SU-DHL-6 (cell line): ENCODE data around the gene HNRNPL.

Experiments used
- H2AFZ ChIP-seq: fragments of 200-600 bp; sonication (generic); 2 replicates; pipeline ENCODE4 v1.6.1; 2014; ENCODE audit warnings: low read depth, mild to moderate bottlenecking, moderate library complexity, mixed read lengths, antibody characterized with exemption, low read length; ENCODE audit not compliant: severe bottlenecking
- H3F3A ChIP-seq: fragments of 200-600 bp; shearing (Covaris generic); 2 replicates; pipeline ENCODE4 v1.6.0; 2016; ENCODE audit warnings: antibody characterized with exemption, mild to moderate bottlenecking; ENCODE audit not compliant: insufficient read depth
- H3K27ac ChIP-seq: fragments of 200-600 bp; sonication (generic); 2 replicates; pipeline ENCODE4 v1.5.1; 2016; ENCODE audit warnings: low read depth, mild to moderate bottlenecking, low read length, moderate library complexity, mixed read lengths
- H3K27me3 ChIP-seq: fragments of 200-600 bp; sonication (generic), shearing (Covaris generic); 2 replicates; pipeline ENCODE4 v1.6.0; 2014; ENCODE audit warnings: mild to moderate bottlenecking, low read length
- H3K36me3 ChIP-seq: fragments of 200-600 bp; sonication (generic); 2 replicates; pipeline ENCODE4 v1.6.1; 2014; ENCODE audit warnings: mild to moderate bottlenecking, low read length, mixed read lengths
- H3K4me2 ChIP-seq: fragments of 300-600, 200-600 bp; shearing (Covaris generic), sonication (generic); 2 replicates; pipeline ENCODE4 v1.6.0; 2014; ENCODE audit warnings: low read length, low read depth, mild to moderate bottlenecking; ENCODE audit not compliant: poor library complexity, severe bottlenecking
- H3K4me3 ChIP-seq: fragments of 200-600 bp; sonication (generic); 2 replicates; pipeline ENCODE4 v1.5.1; 2014; ENCODE audit warnings: antibody characterized with exemption, low read length, mild to moderate bottlenecking, mixed read lengths; ENCODE audit not compliant: insufficient read depth, poor library complexity, severe bottlenecking
- H3K79me2 ChIP-seq: fragments of 200-600 bp; sonication (generic); 2 replicates; pipeline ENCODE4 v1.6.1; 2014; ENCODE audit warnings: mild to moderate bottlenecking, low read length, moderate library complexity; ENCODE audit not compliant: insufficient read depth
- H3K9ac ChIP-seq: fragments of 200-600 bp; sonication (generic); 2 replicates; pipeline ENCODE4 v1.7.0; 2014; ENCODE audit warnings: mild to moderate bottlenecking, low read length
- H3K9me2 ChIP-seq: fragments of 200-600 bp; sonication (generic); replicated peaks from 2 replicates; pipeline ENCODE4 v1.6.1; 2014; ENCODE audit warnings: low read length; ENCODE audit not compliant: insufficient read depth
- H3K9me3 ChIP-seq: fragments of 200-600 bp; sonication (generic); 2 replicates; pipeline ENCODE4 v1.6.1; 2014; ENCODE audit warnings: low read length, mixed read lengths; ENCODE audit not compliant: insufficient read depth
- H4K20me1 ChIP-seq: fragments of 200-600 bp; sonication (generic); 2 replicates; pipeline ENCODE4 v1.6.1; 2014; ENCODE audit warnings: low read depth, mild to moderate bottlenecking, antibody characterized with exemption, low read length, moderate library complexity, mixed read lengths
- EZH2phosphoT487 ChIP-seq: fragments of 200-600 bp; sonication (generic), shearing (Covaris generic); conservative IDR thresholded peaks from 2 replicates; pipeline ENCODE4 v1.6.1; 2018; ENCODE audit warnings: mild to moderate bottlenecking, antibody characterized with exemption, low read length, moderate library complexity, mixed read lengths
- TF ChIP-seq, protein P1 (sequence below): fragments of 200-600 bp; sonication (generic); IDR thresholded peaks from one replicate; pipeline ENCODE4 v1.5.1; 2017; ENCODE audit warnings: antibody characterized with exemption, mild to moderate bottlenecking, low read length, moderate library complexity; ENCODE audit not compliant: insufficient read depth, poor library complexity, severe bottlenecking

HNRNPL gene

DNA sequence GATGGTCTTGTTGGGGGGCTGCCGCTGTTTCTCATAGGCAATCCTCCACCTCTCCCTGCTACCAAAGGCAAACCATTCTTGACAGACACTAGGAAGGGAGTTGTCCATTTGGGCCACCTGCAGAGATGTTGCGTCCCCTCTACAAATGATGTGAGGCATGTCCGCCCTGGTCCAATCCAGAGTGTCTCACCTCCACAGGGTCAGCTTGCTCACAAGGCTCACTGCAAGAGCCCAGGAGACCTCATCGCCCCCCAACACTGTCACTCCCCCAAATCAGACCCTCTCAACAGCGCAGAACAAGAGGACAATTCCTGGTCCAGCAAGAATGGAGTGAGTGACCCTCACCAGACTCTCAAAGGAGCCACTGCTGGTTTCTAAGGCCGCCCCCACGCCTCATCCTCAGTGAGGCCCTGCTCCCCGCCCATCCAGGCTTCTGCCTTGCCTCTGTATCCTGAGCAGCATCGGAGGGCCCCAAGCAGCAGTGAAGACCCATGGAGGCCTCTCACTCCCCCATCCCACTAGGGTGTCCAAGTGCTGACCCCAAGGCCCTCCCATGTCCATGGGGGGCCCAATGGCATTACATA is 6.5 kb downstream of the HNRNPL start:
- no peak overlapping the region for H3K27ac ChIP-seq
- H3F3A ChIP-seq, result peaks cover 31% of the 10 kb centered on the region
- no peaks in the 10 kb centered on the region for H3K9me2 ChIP-seq
- TF ChIP-seq EZH2phosphoT487, result no peak
- TF ChIP-seq, protein P1, sequence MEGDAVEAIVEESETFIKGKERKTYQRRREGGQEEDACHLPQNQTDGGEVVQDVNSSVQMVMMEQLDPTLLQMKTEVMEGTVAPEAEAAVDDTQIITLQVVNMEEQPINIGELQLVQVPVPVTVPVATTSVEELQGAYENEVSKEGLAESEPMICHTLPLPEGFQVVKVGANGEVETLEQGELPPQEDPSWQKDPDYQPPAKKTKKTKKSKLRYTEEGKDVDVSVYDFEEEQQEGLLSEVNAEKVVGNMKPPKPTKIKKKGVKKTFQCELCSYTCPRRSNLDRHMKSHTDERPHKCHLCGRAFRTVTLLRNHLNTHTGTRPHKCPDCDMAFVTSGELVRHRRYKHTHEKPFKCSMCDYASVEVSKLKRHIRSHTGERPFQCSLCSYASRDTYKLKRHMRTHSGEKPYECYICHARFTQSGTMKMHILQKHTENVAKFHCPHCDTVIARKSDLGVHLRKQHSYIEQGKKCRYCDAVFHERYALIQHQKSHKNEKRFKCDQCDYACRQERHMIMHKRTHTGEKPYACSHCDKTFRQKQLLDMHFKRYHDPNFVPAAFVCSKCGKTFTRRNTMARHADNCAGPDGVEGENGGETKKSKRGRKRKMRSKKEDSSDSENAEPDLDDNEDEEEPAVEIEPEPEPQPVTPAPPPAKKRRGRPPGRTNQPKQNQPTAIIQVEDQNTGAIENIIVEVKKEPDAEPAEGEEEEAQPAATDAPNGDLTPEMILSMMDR, result no peak
- peaks cover 72% of the 10 kb centered on the region for H4K20me1 ChIP-seq
- no peak overlapping the region for H2AFZ ChIP-seq
- H3K9ac ChIP-seq, result no peak overlapping the region
- no peaks in the 10 kb centered on the region for H3K9me3 ChIP-seq
- peaks cover 74% of the 10 kb centered on the region for H3K79me2 ChIP-seq
- peaks cover 79% of the 10 kb centered on the region for H3K36me3 ChIP-seq
- no peaks in the 10 kb centered on the region for H3K27me3 ChIP-seq
- no peak overlapping the region for H3K4me2 ChIP-seq
- H3K4me3 ChIP-seq, result no peak overlapping the region

DNA sequence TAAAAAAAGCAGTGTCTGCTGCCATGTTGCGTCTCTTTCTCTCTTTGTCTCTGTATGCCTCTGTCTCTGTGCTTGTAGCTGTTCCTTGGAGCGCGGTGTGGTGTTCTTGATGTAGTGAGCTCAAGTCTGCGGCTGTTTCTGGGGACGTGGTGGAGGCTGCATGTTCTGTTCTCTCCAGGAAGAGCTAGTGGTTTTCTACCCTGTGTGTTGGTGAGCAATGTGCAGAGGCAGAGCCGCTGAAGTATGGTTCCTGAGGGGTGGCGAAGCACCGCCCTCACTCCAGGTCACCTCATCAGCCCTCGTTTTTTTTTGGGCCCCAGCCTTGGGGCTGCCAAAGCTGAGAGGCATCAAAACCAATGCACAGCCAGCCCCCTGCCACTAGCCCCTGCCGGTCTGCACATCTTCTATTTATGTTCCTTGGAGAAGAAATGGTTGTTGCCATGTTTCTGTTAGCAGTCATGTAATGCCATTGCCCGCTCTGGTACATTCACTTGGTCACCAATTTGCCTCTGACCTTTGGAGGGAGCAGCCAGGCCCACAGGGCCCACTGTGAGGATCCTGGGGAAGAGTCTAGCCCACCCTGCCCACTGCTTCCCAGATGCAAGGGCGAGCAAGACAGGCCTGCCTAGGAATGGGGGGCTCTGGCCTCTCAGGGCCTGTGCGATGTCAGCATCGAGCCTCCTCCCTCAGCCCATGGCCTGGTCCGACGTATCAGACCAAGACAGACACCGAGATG is 7.2 kb downstream of the HNRNPL start:
- no peak overlapping the region for H3K9ac ChIP-seq
- H4K20me1 ChIP-seq, result peaks cover 68% of the 10 kb centered on the region
- no peak for TF ChIP-seq EZH2phosphoT487
- TF ChIP-seq, protein P1, result no peak
- no peak overlapping the region for H2AFZ ChIP-seq
- H3K9me2 ChIP-seq, result no peaks in the 10 kb centered on the region
- no peak overlapping the region for H3K27ac ChIP-seq
- no peak overlapping the region for H3K4me2 ChIP-seq
- no peaks in the 10 kb centered on the region for H3K9me3 ChIP-seq
- H3K27me3 ChIP-seq, result no peaks in the 10 kb centered on the region
- H3F3A ChIP-seq, result peaks cover 36% of the 10 kb centered on the region
- peaks cover 76% of the 10 kb centered on the region for H3K36me3 ChIP-seq
- H3K79me2 ChIP-seq, result peaks cover 68% of the 10 kb centered on the region
- no peak overlapping the region for H3K4me3 ChIP-seq

DNA sequence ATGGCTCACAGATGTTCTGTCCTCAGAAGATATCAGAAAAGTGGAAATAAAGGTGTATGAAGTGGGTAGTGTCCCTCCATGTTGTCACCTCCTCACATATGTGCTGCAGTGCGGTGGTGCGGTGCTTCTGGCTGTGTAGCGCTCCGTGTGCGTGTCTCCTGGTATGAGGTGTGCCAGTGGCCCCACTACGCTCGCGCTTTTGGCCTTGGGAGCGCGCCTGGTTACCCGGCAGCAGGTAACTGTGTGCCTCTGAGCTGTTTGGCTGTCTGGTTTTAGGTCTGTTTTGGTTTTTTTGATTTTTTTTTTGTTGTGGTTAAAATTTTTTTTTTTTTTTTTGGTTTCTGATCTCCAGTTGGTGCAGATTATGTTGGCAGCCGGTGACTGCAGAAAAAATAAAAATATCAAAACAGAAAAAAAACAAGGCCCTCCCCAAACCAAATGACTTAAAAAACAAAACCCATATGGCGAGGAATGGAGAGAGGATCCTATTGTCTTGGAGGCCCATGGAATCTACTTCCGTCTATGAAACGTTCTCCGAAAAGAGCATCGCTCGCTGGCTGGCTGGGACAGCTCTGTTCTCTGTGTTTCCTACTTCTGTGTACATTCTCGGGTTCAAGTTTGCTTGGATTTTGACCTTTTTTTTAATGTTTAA is 7.9 kb downstream of the HNRNPL start:
- no peak overlapping the region for H3K4me2 ChIP-seq
- H4K20me1 ChIP-seq, result peaks cover 61% of the 10 kb centered on the region
- no peaks in the 10 kb centered on the region for H3K9me3 ChIP-seq
- H3K27me3 ChIP-seq, result no peaks in the 10 kb centered on the region
- no peak overlapping the region for H3K4me3 ChIP-seq
- H2AFZ ChIP-seq, result no peak overlapping the region
- no peak overlapping the region for H3K9ac ChIP-seq
- H3K36me3 ChIP-seq, result peaks cover 69% of the 10 kb centered on the region
- peaks cover 61% of the 10 kb centered on the region for H3K79me2 ChIP-seq
- no peaks in the 10 kb centered on the region for H3K9me2 ChIP-seq
- TF ChIP-seq, protein P1, result no peak
- TF ChIP-seq EZH2phosphoT487, result no peak
- peaks cover 43% of the 10 kb centered on the region for H3F3A ChIP-seq
- no peak overlapping the region for H3K27ac ChIP-seq
